Fibroblast of mammary gland (primary cell): ENCODE data around the gene MAP3K8.
A peak's percentile ranks its signal among the peaks of the same experiment; 100 is the strongest.

ENCODE experiments used
- DNase-seq: peaks from one replicate; pipeline ENCODE4 v3.0.0-alpha.2; 2010; ENCODE audit warnings: low read depth
- H3K4me3 ChIP-seq: 2 replicates; pipeline ENCODE4 v1.5.1; 2011; ENCODE audit warnings: low read depth, mild to moderate bottlenecking, low read length, moderate library complexity; ENCODE audit not compliant: control insufficient read depth
- CTCF ChIP-seq: conservative IDR thresholded peaks from 2 replicates; pipeline ENCODE4 v1.5.1; 2011; ENCODE audit warnings: low read depth, low read length, inconsistent platforms; ENCODE audit not compliant: control insufficient read depth, insufficient read depth

MAP3K8 gene

GRCh38 chr10:30404540-30404939, 29.4 kb upstream of the MAP3K8 start:
- no peak for DNase-seq
- no peak for TF ChIP-seq CTCF

GRCh38 chr10:30411263-30411662, 22.7 kb upstream of the MAP3K8 start:
- H3K4me3 ChIP-seq: no peak overlapping the region
- no peak for DNase-seq
- no peak for TF ChIP-seq CTCF

More at GRCh38 chr10:30404540-30404939, 29.4 kb upstream of the MAP3K8 start:
- no peak overlapping the region for H3K4me3 ChIP-seq

- no peak for TF ChIP-seq CTCF
- DNase-seq: no peak
- H3K4me3 ChIP-seq: no peak overlapping the region
Measured at GRCh38 chr10:30412901-30413300, 21.1 kb upstream of the MAP3K8 start.

GRCh38 chr10:30413996-30414576, 19.9 kb upstream of the MAP3K8 start:
- peak; percentile 79 for DNase-seq
- no peak overlapping the region for H3K4me3 ChIP-seq
- peak; percentile 96 for TF ChIP-seq CTCF

- TF ChIP-seq CTCF: no peak
- no peak overlapping the region for H3K4me3 ChIP-seq
- no peak for DNase-seq
Measured at GRCh38 chr10:30415593-30415992, 18.4 kb upstream of the MAP3K8 start.

- TF ChIP-seq CTCF: no peak
- no peak overlapping the region for H3K4me3 ChIP-seq
- DNase-seq: no peak
Measured at GRCh38 chr10:30417301-30417700, 16.7 kb upstream of the MAP3K8 start.

- H3K4me3 ChIP-seq: no peak overlapping the region
- no peak for DNase-seq
- TF ChIP-seq CTCF: no peak
Measured at GRCh38 chr10:30420266-30420665, 13.7 kb upstream of the MAP3K8 start.
